T-helper 1 cell treated with Interleukin-12 subunit alpha and Interleukin-12 subunit beta and Interleukin-4 antibody, amounts not matched to agents 30 μg/mL and 1 μg/mL, for 36 hours (primary cell): ENCODE data around the gene CP.

Source experiments
- H3K27ac Mint-ChIP-seq: one replicate; pipeline ENCODE4 v1.8.0; 2021; ENCODE audit warnings: mild to moderate bottlenecking, mixed read lengths
- H3K27me3 Mint-ChIP-seq: one replicate; pipeline ENCODE4 v1.8.0; 2021; ENCODE audit warnings: low read depth, mixed read lengths
- H3K36me3 Mint-ChIP-seq: one replicate; pipeline ENCODE4 v1.8.0; 2021; ENCODE audit warnings: low read depth, mixed read lengths
- H3K4me1 Mint-ChIP-seq: one replicate; pipeline ENCODE4 v1.8.0; 2021; ENCODE audit warnings: low read depth, mixed read lengths
- H3K4me3 Mint-ChIP-seq: one replicate; pipeline ENCODE4 v1.8.0; 2021; ENCODE audit warnings: mild to moderate bottlenecking, moderate library complexity, mixed read lengths
- H3K9me3 Mint-ChIP-seq: one replicate; pipeline ENCODE4 v1.8.0; 2021; ENCODE audit warnings: mixed read lengths

Gene CP

DNA sequence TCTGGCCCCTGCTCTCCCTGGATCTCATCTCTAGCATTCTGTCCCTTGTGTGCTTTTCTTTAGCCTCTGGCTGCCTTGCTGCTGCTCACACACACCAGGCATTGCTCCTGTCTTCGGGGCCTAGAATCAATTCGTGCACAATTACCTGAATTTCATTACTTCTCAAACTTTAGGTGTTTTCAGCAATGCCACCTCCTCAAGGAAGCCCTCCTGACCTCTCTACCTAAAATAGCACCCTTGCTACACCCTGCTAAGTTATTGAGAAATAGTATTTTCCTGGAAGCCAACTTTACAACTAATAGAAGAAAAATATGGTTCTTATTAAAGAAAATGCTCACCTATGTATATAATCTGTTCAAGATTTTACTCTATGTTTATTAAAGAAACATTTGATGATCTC is 40.4 kb downstream of the CP start:
- no peaks in the 10 kb centered on the region for H3K4me1 Mint-ChIP-seq
- H3K27ac Mint-ChIP-seq, result no peak overlapping the region
- peaks cover 4% of the 10 kb centered on the region for H3K36me3 Mint-ChIP-seq
- H3K27me3 Mint-ChIP-seq, result peaks cover 11% of the 10 kb centered on the region
- no peak overlapping the region for H3K4me3 Mint-ChIP-seq
- H3K9me3 Mint-ChIP-seq, result no peaks in the 10 kb centered on the region

DNA sequence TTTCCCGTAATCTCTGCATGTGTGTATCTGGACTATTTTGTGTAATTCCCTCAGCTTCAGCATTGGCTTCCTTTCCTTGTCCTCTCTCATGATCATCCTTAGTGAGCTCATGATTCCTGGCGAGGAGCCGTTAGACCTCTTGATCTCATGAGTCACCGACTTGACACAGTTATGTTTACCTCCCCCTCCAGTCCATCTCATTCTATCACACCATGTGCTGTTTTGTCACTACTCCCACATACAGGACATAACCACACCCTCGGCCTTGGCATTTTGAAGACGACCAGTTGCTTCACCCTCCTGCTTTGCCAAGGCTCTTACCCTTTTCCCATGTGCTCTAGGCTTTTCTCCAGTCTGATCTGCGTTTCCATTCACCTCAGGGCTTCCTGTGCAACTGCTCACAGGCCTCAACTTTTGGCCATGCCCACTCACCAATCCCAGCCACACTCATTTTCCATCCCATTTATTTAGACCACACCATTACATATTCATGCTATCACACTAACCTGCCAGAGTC is 41.5 kb downstream of the CP start:
- peaks cover 7% of the 10 kb centered on the region for H3K36me3 Mint-ChIP-seq
- H3K9me3 Mint-ChIP-seq, result no peaks in the 10 kb centered on the region
- no peak overlapping the region for H3K27ac Mint-ChIP-seq
- H3K4me1 Mint-ChIP-seq, result peaks cover 3% of the 10 kb centered on the region
- no peak overlapping the region for H3K4me3 Mint-ChIP-seq
- peaks cover 4% of the 10 kb centered on the region for H3K27me3 Mint-ChIP-seq

DNA sequence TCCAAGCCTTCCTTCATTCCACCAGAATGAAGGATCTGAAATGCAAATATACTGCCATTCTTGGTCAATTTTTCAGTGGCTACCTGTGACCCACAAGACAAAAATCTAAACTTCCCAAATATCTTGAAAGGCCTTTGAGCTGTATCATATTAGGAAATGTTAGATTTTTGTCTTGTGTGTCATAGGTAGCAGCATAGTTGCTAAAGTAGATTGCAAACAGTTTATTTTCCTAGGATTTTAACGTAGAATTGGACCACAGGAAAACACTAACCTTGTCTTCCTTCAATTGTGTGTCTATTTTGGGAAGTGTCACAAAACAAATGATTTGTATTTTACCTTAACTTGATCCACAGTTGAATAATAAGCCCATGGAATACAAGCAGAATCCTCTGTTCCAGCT is 42.4 kb downstream of the CP start:
- Mint-ChIP-seq H3K27me3 (no peaks in the 10 kb centered on the region), H3K9me3 (no peaks in the 10 kb centered on the region), H3K36me3 (peaks cover 8% of the 10 kb centered on the region), H3K4me1 (peaks cover 8% of the 10 kb centered on the region), H3K27ac (no peak overlapping the region), H3K4me3 (no peak overlapping the region)

DNA sequence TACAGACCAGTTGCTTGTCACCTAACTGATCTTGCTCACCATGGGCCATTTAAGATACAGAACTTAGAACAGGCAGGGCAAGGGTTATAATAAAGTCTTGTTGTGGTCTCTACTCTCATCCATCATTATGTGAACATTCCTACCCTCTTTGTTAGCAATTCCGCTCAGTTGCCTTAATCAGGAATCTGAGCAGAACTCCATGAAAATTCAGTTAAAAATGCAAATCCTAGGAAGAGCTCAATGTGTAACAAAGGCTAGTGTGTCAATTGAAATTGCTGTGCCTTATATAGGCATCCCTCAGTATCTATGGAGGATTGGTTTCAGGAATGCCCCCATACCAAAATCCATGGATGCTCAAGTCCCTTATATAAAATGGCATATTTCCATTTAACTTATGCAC is 44.5 kb downstream of the CP start:
- Mint-ChIP-seq H3K4me1 (peaks cover 10% of the 10 kb centered on the region), H3K27me3 (no peaks in the 10 kb centered on the region), H3K4me3 (no peak overlapping the region), H3K36me3 (peaks cover 23% of the 10 kb centered on the region), H3K9me3 (no peaks in the 10 kb centered on the region), H3K27ac (no peak overlapping the region)

DNA sequence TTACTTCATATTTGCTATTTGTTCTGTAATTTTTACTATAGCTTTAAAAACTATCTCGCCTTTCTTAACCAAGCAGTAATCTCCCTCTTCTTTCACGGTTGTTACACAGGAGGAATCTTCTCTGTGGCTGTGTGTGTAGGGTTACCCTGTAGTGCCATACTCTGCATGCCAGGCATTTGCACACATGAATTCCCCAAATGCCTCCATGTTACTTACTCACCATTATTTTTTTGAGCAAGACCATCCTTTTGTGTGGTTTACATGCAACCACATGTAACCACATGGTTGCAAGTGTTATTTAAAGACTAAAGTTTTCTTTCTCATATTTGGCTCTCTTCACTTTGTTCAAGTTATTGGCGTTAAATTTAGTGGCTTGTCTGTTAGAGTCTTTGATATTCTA is 46.7 kb downstream of the CP start:
- Mint-ChIP-seq H3K36me3 (peaks cover 33% of the 10 kb centered on the region), H3K27ac (no peak overlapping the region), H3K9me3 (no peaks in the 10 kb centered on the region), H3K4me1 (peaks cover 10% of the 10 kb centered on the region), H3K4me3 (no peak overlapping the region), H3K27me3 (no peaks in the 10 kb centered on the region)

DNA sequence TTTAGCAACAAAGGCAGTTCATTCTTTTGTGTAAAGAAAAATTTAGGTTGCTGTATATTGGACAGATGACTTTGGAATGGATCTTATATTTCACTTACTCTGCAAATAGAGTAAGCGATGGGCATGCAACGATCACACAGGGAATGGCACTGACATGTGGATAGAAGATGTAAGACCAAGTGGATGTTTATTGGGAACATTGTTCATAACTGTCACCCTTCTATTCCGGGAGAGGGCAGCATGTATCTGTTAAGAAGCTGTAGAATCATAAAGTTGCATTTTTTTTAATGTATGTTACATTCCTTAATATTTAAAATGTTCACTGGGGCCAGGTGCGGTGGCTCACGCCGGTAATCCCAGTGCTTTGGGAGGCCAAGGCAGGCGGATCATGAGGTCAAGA is 51.0 kb downstream of the CP start:
- Mint-ChIP-seq H3K27me3 (no peaks in the 10 kb centered on the region), H3K27ac (no peak overlapping the region), H3K4me1 (peaks cover 8% of the 10 kb centered on the region), H3K4me3 (no peak overlapping the region), H3K36me3 (peaks cover 51% of the 10 kb centered on the region), H3K9me3 (no peaks in the 10 kb centered on the region)

DNA sequence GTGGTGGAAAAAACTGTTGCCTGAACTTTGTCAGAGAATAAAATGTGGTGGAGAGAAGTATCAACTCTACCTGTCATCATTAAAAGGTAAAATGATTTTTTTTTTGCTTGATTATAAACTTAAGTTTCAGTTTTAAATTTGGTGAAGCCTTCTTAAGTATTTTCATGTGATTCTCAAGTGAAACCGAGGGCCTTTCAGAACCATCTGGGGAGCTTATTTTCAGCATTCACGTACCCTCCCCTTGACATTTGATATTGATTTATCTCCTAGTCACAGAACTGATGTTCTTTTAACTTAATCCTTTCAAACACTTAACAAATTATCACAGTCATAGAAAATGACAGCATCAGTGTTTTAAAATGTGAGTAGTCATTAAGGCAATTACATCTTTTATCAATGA is 53.7 kb downstream of the CP start:
- H3K27me3 Mint-ChIP-seq, result no peaks in the 10 kb centered on the region
- H3K27ac Mint-ChIP-seq, result no peak overlapping the region
- H3K9me3 Mint-ChIP-seq, result no peaks in the 10 kb centered on the region
- no peaks in the 10 kb centered on the region for H3K4me1 Mint-ChIP-seq
- H3K36me3 Mint-ChIP-seq, result peaks cover 56% of the 10 kb centered on the region
- H3K4me3 Mint-ChIP-seq, result no peak overlapping the region

DNA sequence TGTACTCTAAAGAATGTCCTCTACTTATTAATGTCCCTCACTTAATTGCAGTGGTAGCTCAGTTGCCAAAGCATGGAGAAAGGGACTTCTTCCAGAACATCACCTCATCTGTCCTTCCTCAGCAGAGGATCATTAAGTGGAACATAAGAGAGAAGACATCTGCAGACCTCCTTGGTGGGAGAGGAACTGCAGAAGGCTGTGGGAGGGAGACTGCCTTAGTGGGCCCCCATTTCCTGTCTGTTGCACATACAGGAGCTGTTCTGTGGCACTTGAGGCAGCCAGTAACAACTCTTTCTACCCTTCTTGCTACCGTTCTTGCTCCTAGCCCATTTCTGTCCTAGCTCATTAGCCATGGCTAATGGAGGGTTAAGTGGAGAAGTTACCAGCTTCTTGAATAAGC is 58.6 kb downstream of the CP start:
- H3K4me3 Mint-ChIP-seq, result no peak overlapping the region
- H3K36me3 Mint-ChIP-seq, result peaks cover 43% of the 10 kb centered on the region
- H3K27ac Mint-ChIP-seq, result no peak overlapping the region
- no peaks in the 10 kb centered on the region for H3K4me1 Mint-ChIP-seq
- no peaks in the 10 kb centered on the region for H3K27me3 Mint-ChIP-seq
- no peaks in the 10 kb centered on the region for H3K9me3 Mint-ChIP-seq

DNA sequence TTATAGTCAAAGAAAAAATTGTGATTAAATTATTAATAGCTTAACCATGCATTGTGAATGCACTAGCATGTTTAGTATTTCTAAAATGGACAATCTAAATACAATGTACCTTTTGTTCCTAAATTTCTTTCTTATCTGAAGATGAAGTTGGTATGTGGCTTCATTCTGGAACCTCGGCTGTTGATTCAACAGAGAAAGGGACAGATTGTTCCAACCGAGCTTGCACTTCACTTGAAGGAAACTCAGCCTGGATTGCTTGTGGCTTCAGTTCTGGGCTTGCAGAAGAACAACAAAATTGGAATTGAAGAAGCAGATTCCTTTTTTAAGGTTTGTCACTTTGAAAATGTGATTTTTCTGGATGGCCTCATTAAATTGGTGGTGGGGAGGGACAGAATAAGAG is 59.6 kb downstream of the CP start:
- Mint-ChIP-seq H3K9me3 (no peaks in the 10 kb centered on the region), H3K27me3 (no peaks in the 10 kb centered on the region), H3K27ac (no peak overlapping the region), H3K4me3 (no peak overlapping the region), H3K4me1 (no peaks in the 10 kb centered on the region), H3K36me3 (peaks cover 38% of the 10 kb centered on the region)

DNA sequence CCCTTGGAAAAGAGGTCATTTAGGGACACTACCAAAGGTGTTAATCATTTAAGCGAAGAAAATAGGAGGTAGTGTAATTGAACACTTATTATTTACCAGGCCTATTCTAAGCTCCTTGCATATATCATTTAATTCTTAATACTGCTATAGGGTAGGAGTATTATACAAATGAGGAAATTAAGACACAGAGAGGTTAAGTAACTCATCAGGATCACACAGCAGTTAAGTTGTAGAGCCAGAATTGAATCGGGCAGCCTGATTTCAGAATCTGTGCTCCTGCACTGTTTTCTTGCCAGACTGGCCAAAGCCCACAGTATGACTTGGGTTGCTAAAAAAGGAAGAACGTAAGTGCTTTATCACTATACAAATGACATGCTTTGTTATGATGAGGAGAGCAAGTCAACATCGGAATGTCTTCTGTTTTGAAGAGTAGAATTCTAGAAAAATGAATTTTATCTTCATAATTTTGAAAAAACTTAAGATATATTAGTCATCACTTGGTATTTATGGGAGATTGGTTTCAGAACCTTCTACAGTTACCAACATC is 60.8 kb downstream of the CP start:
- H3K27ac Mint-ChIP-seq, result no peak overlapping the region
- H3K9me3 Mint-ChIP-seq, result no peaks in the 10 kb centered on the region
- H3K36me3 Mint-ChIP-seq, result peaks cover 37% of the 10 kb centered on the region

DNA sequence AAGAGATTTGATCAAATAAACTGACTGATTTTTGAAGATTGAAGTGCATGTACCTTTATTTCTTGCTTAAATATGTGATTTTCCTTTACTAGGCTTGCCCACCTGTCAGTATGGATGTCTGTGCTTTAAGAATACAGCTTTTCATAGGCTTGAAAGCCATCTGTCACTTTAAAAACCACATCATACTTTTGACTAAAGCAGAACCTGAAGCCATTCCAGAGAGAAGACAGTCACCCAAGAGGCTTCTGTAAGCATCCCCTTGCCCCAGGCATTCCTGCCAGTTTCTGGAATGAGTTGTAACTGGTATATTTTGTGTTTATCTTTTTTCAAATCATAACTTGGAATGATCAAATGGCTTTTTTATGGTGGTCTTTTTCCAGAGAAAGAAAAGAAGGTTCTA is 68.2 kb downstream of the CP start:
- Mint-ChIP-seq H3K36me3 (peaks cover 35% of the 10 kb centered on the region), H3K27me3 (no peaks in the 10 kb centered on the region), H3K27ac (no peak overlapping the region), H3K4me3 (no peak overlapping the region), H3K4me1 (peaks cover 18% of the 10 kb centered on the region), H3K9me3 (no peaks in the 10 kb centered on the region)

More for the DNA sequence above, 60.8 kb downstream of the CP start:
- no peak overlapping the region for H3K4me3 Mint-ChIP-seq
- no peaks in the 10 kb centered on the region for H3K27me3 Mint-ChIP-seq
- H3K4me1 Mint-ChIP-seq, result no peaks in the 10 kb centered on the region

DNA sequence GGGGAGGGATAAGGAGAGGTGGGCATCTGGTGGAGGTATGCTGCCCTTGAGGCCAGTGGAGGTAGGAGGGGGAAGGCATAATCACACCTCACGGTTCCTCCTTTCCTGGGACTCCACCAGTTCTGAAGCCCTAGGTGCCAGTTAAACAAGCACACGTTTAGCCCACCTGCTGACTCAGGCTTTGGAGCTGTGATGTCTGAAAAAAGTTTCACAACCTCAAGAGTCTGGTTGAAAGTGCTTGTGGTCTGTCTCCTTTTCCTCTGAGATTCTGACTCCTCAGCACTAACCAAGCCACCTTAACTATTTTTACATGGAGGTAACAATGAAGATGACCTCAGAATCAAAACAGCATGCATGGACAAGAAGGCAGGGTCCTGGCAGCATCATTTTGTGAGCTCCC is 69.2 kb downstream of the CP start:
- no peak overlapping the region for H3K4me3 Mint-ChIP-seq
- no peak overlapping the region for H3K27ac Mint-ChIP-seq
- no peaks in the 10 kb centered on the region for H3K27me3 Mint-ChIP-seq
- H3K4me1 Mint-ChIP-seq, result peaks cover 18% of the 10 kb centered on the region
- peaks cover 36% of the 10 kb centered on the region for H3K36me3 Mint-ChIP-seq
- H3K9me3 Mint-ChIP-seq, result no peaks in the 10 kb centered on the region

DNA sequence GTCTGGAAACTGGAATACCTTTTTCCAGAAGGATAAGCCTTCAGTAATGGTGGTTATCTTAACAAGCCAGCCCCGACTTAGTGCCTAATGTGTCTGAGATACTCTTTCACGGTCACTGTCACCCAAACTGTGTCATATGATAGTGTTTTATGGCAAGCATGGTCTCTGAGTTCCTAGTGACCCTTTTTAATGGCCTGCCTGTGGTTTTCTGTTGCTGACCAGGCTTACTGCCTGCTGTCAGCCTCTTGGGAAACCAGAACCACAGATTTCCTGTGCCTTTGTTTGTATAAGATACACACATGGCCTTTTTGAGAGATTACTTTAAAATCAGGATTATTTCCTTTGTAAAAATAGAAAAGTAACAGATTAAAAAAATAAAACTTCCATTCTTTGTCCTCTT is 69.8 kb downstream of the CP start:
- H3K27me3 Mint-ChIP-seq, result no peaks in the 10 kb centered on the region
- no peaks in the 10 kb centered on the region for H3K9me3 Mint-ChIP-seq
- no peak overlapping the region for H3K4me3 Mint-ChIP-seq
- peaks cover 34% of the 10 kb centered on the region for H3K36me3 Mint-ChIP-seq
- H3K4me1 Mint-ChIP-seq, result peaks cover 18% of the 10 kb centered on the region
- H3K27ac Mint-ChIP-seq, result no peak overlapping the region

DNA sequence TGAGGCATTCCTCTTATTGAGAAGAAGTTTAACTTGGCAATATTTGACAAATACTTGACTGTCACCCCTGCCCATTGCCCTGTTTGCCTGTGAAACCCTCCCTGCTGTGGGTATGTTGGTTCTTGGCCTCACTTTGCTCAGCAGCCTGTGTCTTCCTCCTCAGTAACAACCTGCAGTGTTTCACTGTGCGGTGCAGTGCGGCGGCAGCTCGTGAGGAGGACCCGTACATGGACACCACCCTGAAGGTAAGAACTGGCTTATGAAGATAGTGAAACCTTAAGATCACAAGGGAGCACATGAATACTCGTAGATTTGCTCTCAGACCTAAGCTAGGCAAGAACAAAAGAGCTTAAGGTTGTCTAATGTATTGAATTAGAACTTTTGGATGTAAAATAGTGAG is 71.2 kb downstream of the CP start:
- Mint-ChIP-seq H3K27me3 (no peaks in the 10 kb centered on the region), H3K4me3 (no peak overlapping the region), H3K9me3 (no peaks in the 10 kb centered on the region), H3K36me3 (peaks cover 33% of the 10 kb centered on the region), H3K27ac (no peak overlapping the region), H3K4me1 (peaks cover 20% of the 10 kb centered on the region)

DNA sequence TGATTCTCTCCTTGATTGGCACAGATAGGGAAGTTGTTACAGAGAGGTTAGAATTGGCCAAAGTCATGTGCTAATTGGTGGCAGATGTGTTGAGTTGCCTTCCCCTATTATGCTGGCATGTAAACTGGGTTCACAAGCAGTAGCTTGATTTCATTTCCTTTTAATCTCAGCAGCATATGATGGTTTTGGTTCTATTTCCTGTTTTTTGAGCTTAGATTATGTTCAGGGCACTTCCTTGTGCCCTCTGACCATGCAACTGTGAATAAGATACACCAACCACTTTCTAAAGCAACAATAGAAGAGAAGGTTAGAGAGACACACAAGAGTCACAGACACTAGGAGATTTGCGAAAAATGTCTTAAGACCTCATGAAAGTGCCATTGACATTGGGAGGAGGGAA is 75.7 kb downstream of the CP start:
- peaks cover 5% of the 10 kb centered on the region for H3K4me1 Mint-ChIP-seq
- no peak overlapping the region for H3K4me3 Mint-ChIP-seq
- no peaks in the 10 kb centered on the region for H3K27me3 Mint-ChIP-seq
- no peaks in the 10 kb centered on the region for H3K9me3 Mint-ChIP-seq
- no peak overlapping the region for H3K27ac Mint-ChIP-seq
- peaks cover 32% of the 10 kb centered on the region for H3K36me3 Mint-ChIP-seq

DNA sequence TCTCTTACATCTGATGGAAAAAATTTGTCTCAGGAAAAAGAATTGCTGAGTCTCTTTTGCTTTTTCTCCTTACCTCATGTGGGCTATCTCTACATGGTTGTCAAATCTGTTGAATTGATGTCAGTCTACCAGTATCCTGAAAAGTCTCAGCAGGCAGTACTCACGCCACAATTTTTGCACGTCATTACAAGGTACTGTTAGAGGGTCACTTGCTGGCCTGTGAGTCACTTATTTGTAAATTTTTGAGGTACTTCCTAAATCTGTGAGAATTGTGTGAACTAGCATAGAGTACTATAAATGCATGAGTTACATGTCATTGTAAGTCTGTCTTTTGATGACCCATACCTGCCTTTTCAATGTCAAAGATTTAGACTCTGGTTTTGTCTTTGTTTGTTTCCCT is 76.3 kb downstream of the CP start:
- H3K27me3 Mint-ChIP-seq, result no peaks in the 10 kb centered on the region
- no peaks in the 10 kb centered on the region for H3K9me3 Mint-ChIP-seq
- H3K36me3 Mint-ChIP-seq, result peaks cover 29% of the 10 kb centered on the region
- peaks cover 5% of the 10 kb centered on the region for H3K4me1 Mint-ChIP-seq
- no peak overlapping the region for H3K4me3 Mint-ChIP-seq
- H3K27ac Mint-ChIP-seq, result no peak overlapping the region
